Activated T-cell treated with anti-CD3 and anti-CD28 coated beads, Interleukin-2, amount 50 U/mL, for 72 hours (primary cell): ENCODE results near the gene RSRP1. TPM values are rescaled to one million over a fixed set of nuclear protein-coding genes. Genes with fewer than 3 reads are reported as not detected.

Source experiments
- ATAC-seq, 2 donors: fragments of 150-1000 bp; cut with Tn5 transposase; replicated peaks in 1 of 2; 2 replicates each; pipeline ENCODE4 v1.10.0; 2021; ENCODE audit warnings: moderate library complexity in 2 of 2, mild to moderate bottlenecking in 1 of 2
- DNase-seq, 2 donors: peaks; one replicate each; pipeline ENCODE4 v3.0.0; 2021 to 2022; ENCODE audit warnings: mixed read lengths in 1 of 2
- H3K27ac Mint-ChIP-seq: one replicate; pipeline ENCODE4 v1.8.0; 2022; ENCODE audit warnings: mild to moderate bottlenecking, moderate library complexity, mixed read lengths
- H3K27me3 Mint-ChIP-seq: one replicate; pipeline ENCODE4 v1.8.0; 2022; ENCODE audit warnings: low read depth, mixed read lengths
- H3K36me3 Mint-ChIP-seq, 2 donors: one replicate each; pipeline ENCODE4 v1.8.0; 2022; ENCODE audit warnings: mixed read lengths in 2 of 2, mild to moderate bottlenecking in 1 of 2; ENCODE audit not compliant: insufficient read depth in 2 of 2
- H3K4me1 Mint-ChIP-seq: one replicate; pipeline ENCODE4 v1.8.0; 2022; ENCODE audit warnings: low read depth, mixed read lengths
- H3K4me3 Mint-ChIP-seq, 2 donors: one replicate each; pipeline ENCODE4 v1.8.0; 2022; ENCODE audit warnings: mild to moderate bottlenecking in 2 of 2, mixed read lengths in 2 of 2, moderate library complexity in 2 of 2
- H3K9me3 Mint-ChIP-seq, 2 donors: one replicate each; pipeline ENCODE4 v1.8.0; 2022; ENCODE audit warnings: mixed read lengths in 2 of 2
- total RNA-seq, 2 donors: library from RNA; stranded (reverse); gene quantifications; one replicate each; pipeline ENCODE4 v1.2.3, GENCODE V29; 2022

Gene RSRP1
- total RNA-seq, 2 donors from 2014 or later, result 181 to 271 TPM

DNA sequence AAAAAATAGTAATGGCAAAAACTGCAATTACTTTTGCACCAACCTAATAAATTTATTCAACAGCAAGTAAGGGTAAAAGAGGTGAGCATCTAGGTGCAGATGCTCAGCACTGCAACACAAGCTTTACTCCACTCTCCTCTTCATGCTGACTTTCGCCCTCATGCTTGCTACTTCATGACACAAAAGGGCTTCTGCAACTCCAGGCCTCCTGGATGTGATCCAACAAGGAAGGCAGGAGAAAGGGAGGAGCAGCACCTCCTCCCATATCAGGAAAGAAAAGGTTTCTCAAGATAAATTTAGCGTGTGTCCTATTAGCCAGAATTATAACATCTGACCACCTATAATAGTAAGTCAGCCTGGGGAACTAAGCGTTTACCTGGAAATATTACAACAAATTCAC lies 26.6 kb downstream of the RSRP1 start:
- ATAC-seq, result no peak
- Mint-ChIP-seq H3K4me1 (no peaks in the 10 kb centered on the region), H3K9me3 (no peaks in the 10 kb centered on the region)

DNA sequence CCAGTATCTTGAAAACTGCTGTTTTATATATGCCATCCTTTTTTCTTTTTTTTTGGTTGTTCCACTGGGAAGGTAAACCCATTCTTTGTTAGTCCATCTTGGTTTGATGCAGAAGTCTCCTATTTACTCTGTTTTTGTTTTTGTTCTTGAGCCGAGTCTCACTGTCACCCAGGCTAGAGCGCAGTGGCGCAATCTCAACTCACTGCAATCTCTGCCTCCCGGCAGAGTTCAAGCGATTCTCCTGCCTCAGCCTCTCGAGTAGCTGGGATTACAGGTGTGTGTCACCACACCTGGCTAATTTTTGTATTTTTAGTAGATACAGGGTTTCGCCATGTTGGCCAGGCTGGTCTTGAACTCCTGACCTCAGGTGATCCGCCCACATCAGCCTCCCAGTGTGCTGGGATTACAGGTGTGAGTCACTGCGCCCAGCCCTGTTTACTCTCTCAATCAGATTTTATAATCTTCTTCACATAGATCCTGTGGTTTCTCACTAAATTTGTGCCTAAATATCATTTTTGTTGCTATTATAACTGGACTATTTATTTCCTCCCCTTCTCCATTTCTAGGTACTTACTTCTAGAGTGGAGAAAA lies 27.5 kb downstream of the RSRP1 start:
- ATAC-seq (no peak), DNase-seq (no peak)
- Mint-ChIP-seq H3K36me3 (peaks cover 3 to 17% of the 10 kb centered on the region in 2 donors), H3K27ac (peak overlapping the region; percentile 64), H3K4me3 (no peak overlapping the region), H3K27me3 (no peaks in the 10 kb centered on the region), H3K4me1 (no peaks in the 10 kb centered on the region), H3K9me3 (no peaks in the 10 kb centered on the region)

More for the DNA sequence above, 26.6 kb downstream of the RSRP1 start:
- H3K27ac Mint-ChIP-seq, result no peak overlapping the region
- H3K36me3 Mint-ChIP-seq, result peaks cover 3 to 19% of the 10 kb centered on the region in 2 donors
- H3K4me3 Mint-ChIP-seq, result no peak overlapping the region
- DNase-seq, result no peak
- H3K27me3 Mint-ChIP-seq, result no peaks in the 10 kb centered on the region

DNA sequence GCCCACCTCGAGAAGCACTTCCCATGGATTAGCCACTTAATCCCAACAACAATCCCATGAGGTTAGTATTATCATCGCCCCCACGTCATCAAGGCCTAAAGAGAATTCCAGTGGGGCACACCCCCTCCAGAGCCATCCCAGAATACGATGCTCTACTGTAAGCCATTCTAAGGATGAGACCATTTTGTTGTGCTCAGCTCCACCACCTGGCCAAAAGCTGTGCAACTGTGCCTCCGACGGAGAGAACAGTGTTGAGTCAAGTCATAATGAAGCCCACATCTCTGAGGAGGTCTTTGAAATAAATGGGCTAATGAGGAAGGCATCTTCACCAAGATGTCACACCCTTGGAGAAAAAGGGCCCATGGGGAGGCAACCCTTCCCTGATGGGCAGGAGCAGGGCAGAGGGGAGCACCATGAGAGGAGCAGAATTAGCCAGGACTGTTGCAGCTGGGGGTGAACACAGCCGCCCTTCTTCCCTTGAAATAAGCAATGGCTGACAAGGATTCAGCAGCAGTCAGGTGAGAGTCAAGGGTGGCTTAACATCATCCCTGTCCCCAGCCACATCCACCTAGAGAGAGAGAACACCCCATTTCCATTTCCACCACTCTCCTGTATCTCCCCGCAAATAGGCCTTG lies 29.5 kb downstream of the RSRP1 start:
- no peak overlapping the region for H3K27ac Mint-ChIP-seq

DNA sequence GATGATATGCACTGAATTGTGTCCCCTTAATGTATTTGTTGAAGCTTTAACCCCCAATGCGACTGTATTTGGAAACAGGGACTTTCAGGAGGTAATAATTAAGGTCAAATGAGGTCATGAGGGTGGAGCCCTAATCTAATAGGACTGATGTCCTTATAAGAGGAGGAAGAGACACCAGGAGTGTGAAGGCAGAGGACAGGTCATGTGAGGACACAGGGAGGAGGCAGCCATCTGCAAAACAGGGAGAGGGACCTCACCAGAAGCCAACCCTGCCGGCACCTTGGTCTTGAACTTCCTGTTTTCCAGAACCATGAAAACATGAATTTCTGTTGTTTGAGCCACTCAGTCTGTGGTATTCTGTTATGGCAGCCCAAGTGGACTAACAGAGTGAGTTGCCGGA lies 30.2 kb downstream of the RSRP1 start:
- ATAC-seq, result no peak
- Mint-ChIP-seq H3K27me3 (no peaks in the 10 kb centered on the region), H3K4me3 (no peak overlapping the region), H3K36me3 (peaks cover 0 to 10% of the 10 kb centered on the region in 2 donors), H3K9me3 (no peaks in the 10 kb centered on the region), H3K27ac (no peak overlapping the region), H3K4me1 (no peaks in the 10 kb centered on the region)
- no peak for DNase-seq

More for the DNA sequence above, 29.5 kb downstream of the RSRP1 start:
- Mint-ChIP-seq H3K4me3 (no peak overlapping the region), H3K27me3 (no peaks in the 10 kb centered on the region), H3K9me3 (no peaks in the 10 kb centered on the region), H3K4me1 (no peaks in the 10 kb centered on the region), H3K36me3 (peaks cover under 1 to 10% of the 10 kb centered on the region in 2 donors)
- DNase-seq (no peak), ATAC-seq (no peak)

DNA sequence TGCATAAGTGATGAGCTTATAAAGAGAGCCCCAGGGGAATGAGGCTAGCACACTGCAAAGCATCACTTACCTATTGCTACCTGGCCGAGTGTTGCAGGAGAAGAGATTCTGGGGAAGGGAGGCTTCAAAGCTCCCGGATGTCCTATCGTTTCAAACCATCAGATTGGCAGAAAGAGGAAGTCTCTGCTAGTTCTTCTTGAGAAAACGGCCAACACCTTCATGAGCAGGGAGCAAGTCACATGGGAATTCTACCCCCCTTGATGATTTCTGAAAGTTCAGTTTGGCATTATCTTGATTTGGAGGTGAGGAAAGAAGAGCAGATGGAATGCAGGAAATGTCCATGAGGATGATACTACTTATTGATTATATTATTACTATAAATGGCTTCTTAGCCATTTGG lies 31.1 kb downstream of the RSRP1 start:
- Mint-ChIP-seq H3K9me3 (no peaks in the 10 kb centered on the region), H3K27me3 (no peaks in the 10 kb centered on the region), H3K36me3 (peaks cover 0 to 6% of the 10 kb centered on the region in 2 donors), H3K4me1 (no peaks in the 10 kb centered on the region), H3K4me3 (no peak overlapping the region), H3K27ac (no peak overlapping the region)
- ATAC-seq (no peak), DNase-seq (no peak)

DNA sequence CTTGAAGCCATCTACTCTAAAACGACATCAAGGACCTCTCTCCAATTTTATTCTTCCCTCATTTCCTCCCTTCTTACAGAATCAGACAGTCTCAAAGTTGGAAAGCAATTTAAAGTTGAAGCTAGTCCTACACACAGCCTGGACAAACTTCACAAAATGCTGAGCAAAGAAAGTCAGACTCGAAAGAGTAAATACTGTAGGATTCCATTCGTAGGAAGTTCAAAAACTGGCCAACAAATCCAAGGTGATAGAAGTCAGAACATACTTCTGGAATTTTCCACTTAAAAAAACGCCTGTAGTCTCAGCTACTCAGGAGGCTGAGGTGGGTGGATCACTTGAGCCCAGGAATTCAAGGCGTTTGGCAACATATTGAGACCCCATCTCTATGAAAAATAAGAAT lies 34.5 kb downstream of the RSRP1 start:
- no peak overlapping the region for H3K4me3 Mint-ChIP-seq
- H3K27me3 Mint-ChIP-seq, result peaks cover 7% of the 10 kb centered on the region

DNA sequence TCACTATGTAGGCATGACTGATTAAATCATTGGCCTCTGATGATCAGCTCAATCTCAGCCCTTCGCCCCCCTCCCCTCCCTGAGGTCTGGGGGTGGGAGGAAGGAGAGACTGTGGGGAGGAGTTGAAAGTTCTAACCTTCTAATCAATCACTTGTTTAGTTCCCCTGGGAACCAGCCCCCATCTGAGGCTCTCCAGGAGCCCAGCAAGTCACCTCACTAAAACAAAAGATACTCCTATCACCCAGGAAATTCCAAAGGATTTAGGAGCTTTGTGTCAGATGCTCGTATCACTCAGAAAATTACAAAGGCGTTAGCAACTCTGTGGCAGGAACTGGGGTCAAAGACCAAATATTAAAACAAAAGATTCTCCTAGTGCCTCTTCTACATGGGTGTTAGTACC lies 36.5 kb downstream of the RSRP1 start:
- H3K27ac Mint-ChIP-seq, result no peak overlapping the region
- DNase-seq (no peak), ATAC-seq (no peak)
- H3K4me3 Mint-ChIP-seq, result no peak overlapping the region
- no peaks in the 10 kb centered on the region for H3K9me3 Mint-ChIP-seq
- no peaks in the 10 kb centered on the region for H3K36me3 Mint-ChIP-seq
- H3K27me3 Mint-ChIP-seq, result peaks cover 9% of the 10 kb centered on the region
- no peaks in the 10 kb centered on the region for H3K4me1 Mint-ChIP-seq

More for the DNA sequence above, 34.5 kb downstream of the RSRP1 start:
- no peak for ATAC-seq
- no peak for DNase-seq
- H3K9me3 Mint-ChIP-seq, result no peaks in the 10 kb centered on the region
- H3K36me3 Mint-ChIP-seq, result no peaks in the 10 kb centered on the region
- H3K27ac Mint-ChIP-seq, result no peak overlapping the region
- H3K4me1 Mint-ChIP-seq, result no peaks in the 10 kb centered on the region

DNA sequence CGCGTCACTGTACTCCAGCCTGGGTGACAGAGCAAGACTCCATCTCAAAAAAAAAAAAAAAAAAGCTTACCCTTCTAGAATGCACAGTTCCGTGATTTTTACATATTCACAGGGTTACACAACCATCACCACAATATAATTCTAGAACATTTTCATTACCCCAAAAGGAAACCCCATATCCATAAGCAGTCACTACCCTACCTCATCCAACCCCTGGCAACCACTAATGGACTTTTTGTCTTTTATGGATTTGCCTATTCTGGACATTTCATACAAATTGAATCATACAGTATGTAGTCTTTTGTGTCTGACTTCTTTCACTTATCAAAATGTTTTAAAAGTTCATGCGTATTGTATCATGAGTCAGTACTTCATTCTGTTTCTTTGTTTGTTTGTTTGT lies 37.7 kb downstream of the RSRP1 start:
- no peaks in the 10 kb centered on the region for H3K9me3 Mint-ChIP-seq

DNA sequence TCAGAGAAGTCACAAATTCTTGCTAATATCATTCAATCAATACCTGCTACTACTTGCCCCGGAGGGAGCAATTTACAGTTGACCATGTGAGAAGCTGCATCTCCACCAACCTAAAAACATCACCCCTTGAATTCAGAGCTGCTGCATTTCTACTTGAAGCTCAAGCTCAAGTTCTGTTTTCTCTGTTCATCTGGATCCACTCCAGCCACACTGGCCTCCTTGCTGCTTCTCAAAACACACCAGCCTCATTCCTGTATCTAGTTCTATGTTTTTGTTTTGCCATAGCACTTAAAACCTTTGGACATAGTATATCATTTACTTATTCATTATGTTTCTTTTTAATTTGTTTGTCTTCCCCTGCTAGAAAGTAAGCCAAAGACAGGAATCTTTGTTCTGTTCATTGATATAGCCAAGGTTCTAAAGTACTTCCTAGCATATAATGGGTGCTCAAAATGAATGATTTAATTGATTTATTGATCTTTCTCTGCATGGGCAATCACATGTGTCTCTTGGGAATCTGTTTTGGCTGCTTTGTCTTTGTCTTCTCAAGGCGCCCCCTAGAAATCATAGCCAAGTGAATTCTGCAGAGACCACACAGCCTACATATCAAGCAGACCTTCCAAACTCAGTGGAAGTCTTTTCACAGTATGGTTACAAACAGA lies 38.6 kb downstream of the RSRP1 start:
- Mint-ChIP-seq H3K27me3 (peaks cover 16% of the 10 kb centered on the region), H3K9me3 (no peaks in the 10 kb centered on the region)

More for the DNA sequence above, 37.7 kb downstream of the RSRP1 start:
- no peaks in the 10 kb centered on the region for H3K36me3 Mint-ChIP-seq
- ATAC-seq (no peak), DNase-seq (no peak)
- H3K4me1 Mint-ChIP-seq, result no peaks in the 10 kb centered on the region
- no peak overlapping the region for H3K27ac Mint-ChIP-seq
- H3K27me3 Mint-ChIP-seq, result peaks cover 16% of the 10 kb centered on the region
- no peak overlapping the region for H3K4me3 Mint-ChIP-seq

DNA sequence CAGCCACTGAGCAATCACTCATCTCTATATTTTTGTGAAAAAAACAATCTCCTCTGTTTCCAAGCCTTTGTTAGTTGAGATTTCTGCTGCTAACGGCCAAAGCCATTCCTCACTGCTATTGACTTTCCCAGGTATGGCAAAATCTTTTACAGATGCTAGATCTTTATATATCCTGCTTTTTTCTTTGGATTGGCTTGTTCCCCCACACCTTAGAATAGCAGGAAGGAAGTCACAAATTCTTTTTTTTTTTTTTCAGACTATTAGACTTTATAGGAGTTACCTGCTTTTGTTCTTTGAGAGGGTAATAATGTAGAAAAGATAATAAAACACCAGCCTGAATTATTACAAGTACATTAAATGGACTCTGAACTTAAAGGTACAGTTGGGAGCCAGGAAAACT lies 39.2 kb downstream of the RSRP1 start:
- DNase-seq, result no peak

More for the DNA sequence above, 38.6 kb downstream of the RSRP1 start:
- DNase-seq (no peak), ATAC-seq (no peak)
- no peaks in the 10 kb centered on the region for H3K4me1 Mint-ChIP-seq
- H3K27ac Mint-ChIP-seq, result no peak overlapping the region
- H3K36me3 Mint-ChIP-seq, result no peaks in the 10 kb centered on the region
- H3K4me3 Mint-ChIP-seq, result no peak overlapping the region

DNA sequence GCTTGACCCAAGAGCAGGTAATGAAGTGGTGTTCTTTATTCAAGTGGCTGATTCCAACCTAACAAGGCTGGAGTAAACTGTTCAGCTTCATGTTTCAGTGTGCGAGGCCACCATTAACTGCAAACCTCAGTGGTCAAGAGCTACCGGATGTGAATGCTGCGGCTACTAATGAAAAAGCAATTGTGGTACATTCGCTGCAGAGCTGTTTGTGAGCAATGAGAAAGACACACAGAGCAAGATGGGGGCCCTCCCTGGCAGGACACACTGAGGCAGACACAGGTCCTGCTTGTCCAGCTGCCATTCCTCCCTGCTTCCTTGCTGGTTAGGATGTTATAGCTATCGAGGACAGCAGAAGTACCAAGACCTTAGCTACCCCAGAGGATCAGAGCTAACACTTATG lies 41.1 kb downstream of the RSRP1 start:
- Mint-ChIP-seq H3K4me3 (no peak overlapping the region), H3K36me3 (no peaks in the 10 kb centered on the region), H3K27ac (no peak overlapping the region), H3K4me1 (no peaks in the 10 kb centered on the region), H3K27me3 (peaks cover 16% of the 10 kb centered on the region), H3K9me3 (no peaks in the 10 kb centered on the region)
- ATAC-seq, result no peak
- no peak for DNase-seq

More for the DNA sequence above, 39.2 kb downstream of the RSRP1 start:
- Mint-ChIP-seq H3K9me3 (no peaks in the 10 kb centered on the region), H3K4me3 (no peak overlapping the region), H3K36me3 (no peaks in the 10 kb centered on the region), H3K4me1 (no peaks in the 10 kb centered on the region), H3K27me3 (peaks cover 16% of the 10 kb centered on the region), H3K27ac (no peak overlapping the region)
- no peak for ATAC-seq

DNA sequence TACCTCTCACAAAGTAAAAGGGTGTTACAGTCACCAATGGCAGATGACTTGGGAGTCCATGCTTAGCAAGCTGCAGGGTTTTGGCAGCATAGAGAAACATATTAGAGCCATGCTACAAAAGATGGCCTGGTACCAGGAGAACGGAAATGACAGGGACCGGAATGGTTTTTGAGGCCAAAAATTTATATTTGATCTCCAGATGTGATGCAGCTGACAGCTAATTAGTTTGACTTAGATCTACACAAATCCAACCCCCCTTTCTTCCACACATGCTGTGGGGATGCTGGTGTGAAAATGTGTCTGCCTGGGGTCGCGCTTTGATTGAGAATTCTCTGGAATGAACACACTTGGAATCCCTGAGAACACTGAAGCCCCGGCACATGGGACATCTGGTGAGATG lies 41.5 kb downstream of the RSRP1 start:
- Mint-ChIP-seq H3K9me3 (no peaks in the 10 kb centered on the region), H3K27ac (no peak overlapping the region), H3K36me3 (no peaks in the 10 kb centered on the region), H3K4me1 (no peaks in the 10 kb centered on the region), H3K27me3 (peaks cover 16% of the 10 kb centered on the region), H3K4me3 (no peak overlapping the region)
- ATAC-seq (no peak), DNase-seq (no peak)

DNA sequence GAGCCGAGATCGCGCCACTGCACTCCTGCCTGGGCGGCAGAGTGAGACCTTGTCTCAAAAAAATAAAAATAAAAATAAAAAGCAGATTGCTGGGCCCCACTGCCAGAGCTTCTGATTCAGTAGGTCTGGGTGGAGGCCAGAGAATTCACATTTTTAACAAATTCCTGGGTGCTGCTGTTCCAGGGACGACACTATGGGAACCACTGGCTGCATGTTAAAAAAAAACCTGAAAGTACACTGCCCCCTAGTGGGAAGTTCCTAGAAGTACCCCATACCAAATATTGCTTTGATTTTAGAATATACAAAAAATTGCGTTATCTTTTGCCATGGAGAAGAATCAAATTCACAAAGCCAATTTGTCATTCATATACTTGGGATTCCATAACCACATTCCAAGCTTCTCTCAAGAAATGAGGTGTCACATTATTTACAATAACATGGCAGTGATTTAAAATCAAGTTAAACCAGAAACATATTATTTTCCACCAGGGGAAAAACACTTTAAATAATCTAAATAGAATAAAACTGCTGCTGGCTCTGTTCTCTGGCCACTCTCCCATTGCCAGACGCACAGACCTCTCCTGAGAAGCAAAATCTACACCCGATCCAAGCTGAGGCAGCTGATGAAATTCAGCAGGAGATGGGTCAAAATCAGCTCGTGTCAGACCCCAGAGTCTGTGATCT lies 42.3 kb downstream of the RSRP1 start:
- ATAC-seq (peak in 1 of 2 donors; percentile 48), DNase-seq (peak in 1 of 2 donors; percentile 42)
- no peaks in the 10 kb centered on the region for H3K36me3 Mint-ChIP-seq
- no peak overlapping the region for H3K4me3 Mint-ChIP-seq
- peaks cover 12% of the 10 kb centered on the region for H3K27me3 Mint-ChIP-seq
- H3K4me1 Mint-ChIP-seq, result no peaks in the 10 kb centered on the region
- H3K9me3 Mint-ChIP-seq, result no peaks in the 10 kb centered on the region
- no peak overlapping the region for H3K27ac Mint-ChIP-seq
